GM23248 (cell line): Measurements from ENCODE around the gene AARSD1. TPM values are rescaled to one million over a fixed set of nuclear protein-coding genes. Genes with fewer than 3 reads are reported as not detected.
A peak's percentile ranks its signal among the peaks of the same experiment; 100 is the strongest.
"Not testable (repeated sequence)": the region's sequence is repeated elsewhere in the genome, so short reads cannot be mapped to it uniquely, and the experiment has no call there.

ENCODE experiments used
- DNase-seq: peaks from one replicate; pipeline ENCODE4 v3.0.0-alpha.2; 2015
- H2AFZ ChIP-seq: fragments of 200-600 bp; sonication (generic); 2 replicates; pipeline ENCODE4 v1.6.1; 2016; ENCODE audit warnings: antibody characterized with exemption
- H3F3A ChIP-seq: fragments of 200-600 bp; sonication (generic); 2 replicates; pipeline ENCODE4 v1.6.1; 2016; ENCODE audit warnings: mild to moderate bottlenecking, antibody characterized with exemption, mixed run types; ENCODE audit not compliant: insufficient read depth
- H3K27ac ChIP-seq: fragments of 200-600 bp; sonication (generic); 2 replicates; pipeline ENCODE4 v1.5.1; 2016; ENCODE audit warnings: mild to moderate bottlenecking
- H3K27me3 ChIP-seq: fragments of 200-600 bp; sonication (generic); replicated peaks from 2 replicates; pipeline ENCODE4 v1.6.1; 2016; ENCODE audit warnings: mild to moderate bottlenecking; ENCODE audit not compliant: insufficient read depth
- H3K36me3 ChIP-seq: fragments of 200-600 bp; sonication (generic); 2 replicates; pipeline ENCODE4 v1.6.1; 2016; ENCODE audit warnings: low read depth, mild to moderate bottlenecking
- H3K4me1 ChIP-seq: fragments of 200-600 bp; sonication (generic); 2 replicates; pipeline ENCODE4 v1.6.1; 2016; ENCODE audit warnings: mild to moderate bottlenecking; ENCODE audit not compliant: insufficient read depth
- H3K4me2 ChIP-seq: fragments of 200-600 bp; sonication (generic); one replicate; pipeline ENCODE4 v1.6.1; 2016; ENCODE audit warnings: mild to moderate bottlenecking; ENCODE audit not compliant: unreplicated experiment
- H3K4me3 ChIP-seq: fragments of 200-600 bp; sonication (generic); 2 replicates; pipeline ENCODE4 v1.5.1; 2016; ENCODE audit warnings: mild to moderate bottlenecking
- H3K79me2 ChIP-seq: fragments of 200-600 bp; sonication (generic); 2 replicates; pipeline ENCODE4 v1.6.1; 2016; ENCODE audit warnings: mild to moderate bottlenecking; ENCODE audit not compliant: insufficient read depth
- H3K9ac ChIP-seq: fragments of 200-600 bp; sonication (generic); 2 replicates; pipeline ENCODE4 v1.6.1; 2016; ENCODE audit warnings: mild to moderate bottlenecking
- H3K9me2 ChIP-seq: fragments of 200-600 bp; sonication (generic); 2 replicates; pipeline ENCODE4 v1.6.1; 2016; ENCODE audit warnings: mixed run types, mild to moderate bottlenecking, moderate library complexity; ENCODE audit not compliant: insufficient read depth
- H3K9me3 ChIP-seq: fragments of 200-600 bp; sonication (generic); one replicate; pipeline ENCODE4 v1.6.1; 2017; ENCODE audit warnings: low read depth
- H4K20me1 ChIP-seq: fragments of 200-600 bp; sonication (generic); 2 replicates; pipeline ENCODE4 v1.6.0; 2016; ENCODE audit not compliant: insufficient read depth
- EZH2 ChIP-seq: fragments of 200-600 bp; sonication (generic); IDR thresholded peaks from 2 replicates; pipeline ENCODE4 v1.6.1; 2018; ENCODE audit warnings: antibody characterized with exemption, mild to moderate bottlenecking; ENCODE audit not compliant: insufficient read depth, poor library complexity, severe bottlenecking
- EZH2phosphoT487 ChIP-seq: fragments of 200-600 bp; sonication (generic); IDR thresholded peaks from 2 replicates; pipeline ENCODE4 v1.6.1; 2018; ENCODE audit warnings: antibody characterized with exemption, moderate library complexity, mild to moderate bottlenecking, low read depth; ENCODE audit not compliant: insufficient read depth
- WGBS, 2 experiments: methylation state at CpG; one replicate each; pipeline ENCODE4 v1.1.6; 2015 to 2017; ENCODE audit warnings: low lambda C conversion rate in 2 of 2, low coverage in 1 of 2; ENCODE audit errors: missing lambda C conversion rate in 2 of 2; 5-methylcytosine and 5-hydroxymethylcytosine counted together
- in situ Hi-C: fragments of 300-500 bp; cut with MboI; formaldehyde crosslinking; loops from 2 replicates; pipeline ENCODE4 v1.15.0; 2020
- polyA plus RNA-seq: library from polyadenylated mRNA; unstranded; fragments of >200 nt; fragmentation: Nextera tagmentation; extraction: Ambion mirVana; gene quantifications from 2 replicates; pipeline ENCODE4 v1.2.1, GENCODE V29; 2016
- total RNA-seq: library from RNA; depleted of rRNA; stranded (reverse); fragments of >200 nt; shearing (Covaris generic); gene quantifications from 2 replicates; pipeline ENCODE4 v1.2.3, GENCODE V29; 2014

The AARSD1 gene
- total and polyA plus RNA-seq, 2 experiments from 2014 or later = 24.9 to 46.1 TPM

GRCh38 chr17:42928714-42929496, 35.3 kb downstream of the AARSD1 start:
- Histone ChIP-seq H3K79me2 (no peaks in the 10 kb centered on the region), H3K4me1 (peaks cover 8% of the 10 kb centered on the region), H3F3A (peaks cover 11% of the 10 kb centered on the region), H3K4me3 (0 out of 2 replicates have a peak overlapping the region, but pooled peaks have one; percentile 19), H3K36me3 (no peaks in the 10 kb centered on the region), H3K27me3 (no peaks in the 10 kb centered on the region), H3K9ac (peak overlapping the region; percentile 51), H3K4me2 (peak overlapping the region; percentile 45), H4K20me1 (no peaks in the 10 kb centered on the region), H3K9me2 (no peaks in the 10 kb centered on the region), H2AFZ (peak overlapping the region; percentile 92), H3K27ac (peak overlapping the region; percentile 83), H3K9me3 (no peaks in the 10 kb centered on the region)
- peak; percentile 91 for DNase-seq
- TF ChIP-seq EZH2phosphoT487 = no peak
- TF ChIP-seq EZH2 = no peak
- in situ Hi-C loops = loop anchor here (25.0 kb wide), 1 partner anchor 192 kb away; the partner anchor contains the start of gene EZH1
- whole genome bisulfite sequencing, 2 experiments = 26 to 27% methylated on average over 9 of the region's 9 CpGs

- Histone ChIP-seq H3F3A (peaks cover 11% of the 10 kb centered on the region), H3K9me2 (no peaks in the 10 kb centered on the region), H3K9ac (no peak overlapping the region), H3K4me1 (peaks cover 8% of the 10 kb centered on the region), H2AFZ (no peak overlapping the region), H3K36me3 (no peaks in the 10 kb centered on the region), H3K79me2 (no peaks in the 10 kb centered on the region), H3K4me3 (no peak overlapping the region), H4K20me1 (no peaks in the 10 kb centered on the region), H3K4me2 (no peak overlapping the region), H3K27me3 (peaks cover 29% of the 10 kb centered on the region), H3K27ac (no peak overlapping the region), H3K9me3 (no peaks in the 10 kb centered on the region)
- in situ Hi-C loops = loop anchor here (25.0 kb wide), 1 partner anchor 188 kb away; the partner anchor contains the start of gene EZH1
- no peak for DNase-seq
- WGBS, 2 experiments = 39 to 54% methylated on average over 5 of the region's 5 CpGs
- TF ChIP-seq EZH2phosphoT487 (no peak), EZH2 (no peak)
Observed at GRCh38 chr17:42924891-42925290, 39.4 kb downstream of the AARSD1 start.

- H3F3A ChIP-seq, H3K9me2 ChIP-seq, H3K27ac ChIP-seq, H3K36me3 ChIP-seq, H3K9me3 ChIP-seq, H4K20me1 ChIP-seq, H3K4me1 ChIP-seq, H3K4me2 ChIP-seq, H3K79me2 ChIP-seq, H3K4me3 ChIP-seq, in situ Hi-C loops, H3K9ac ChIP-seq, H2AFZ ChIP-seq, DNase-seq: not testable (repeated sequence)
- WGBS, 2 experiments = 93 to 94% methylated on average over 7 of the region's 7 CpGs
- H3K27me3 ChIP-seq = peaks cover 29% of the 10 kb centered on the region
Observed at GRCh38 chr17:42923472-42923871, 40.8 kb downstream of the AARSD1 start.

GRCh38 chr17:42922294-42922693, 42.0 kb downstream of the AARSD1 start:
- H3K9ac ChIP-seq = no peak overlapping the region
- no peak overlapping the region for H2AFZ ChIP-seq
- no peaks in the 10 kb centered on the region for H3F3A ChIP-seq
- 18 to 22% methylated on average over 7 of the region's 7 CpGs for WGBS, 2 experiments
- no peak for DNase-seq
- no peaks in the 10 kb centered on the region for H3K4me1 ChIP-seq
- in situ Hi-C loops = no loop called here
- no peaks in the 10 kb centered on the region for H3K9me2 ChIP-seq
- H3K36me3 ChIP-seq = no peaks in the 10 kb centered on the region
- TF ChIP-seq EZH2 (no peak), EZH2phosphoT487 (no peak)
- no peaks in the 10 kb centered on the region for H4K20me1 ChIP-seq
- H3K79me2 ChIP-seq = no peaks in the 10 kb centered on the region
- H3K27me3 ChIP-seq = peaks cover 29% of the 10 kb centered on the region
- H3K9me3 ChIP-seq = no peaks in the 10 kb centered on the region
- no peak overlapping the region for H3K27ac ChIP-seq
- no peak overlapping the region for H3K4me3 ChIP-seq
- H3K4me2 ChIP-seq = no peak overlapping the region
